ENCODE results near the gene FIBCD1. TPM values are rescaled to one million over a fixed set of nuclear protein-coding genes. Genes with fewer than 3 reads are reported as not detected.

FIBCD1 gene
- total and polyA plus RNA-seq, 9 of the 15 experiments (the other 6 are each of a cell fraction or from before 2014, with no cell fraction given) = 0.53 to 1.2 (median 0.95) TPM; not detected in 4

DNA sequence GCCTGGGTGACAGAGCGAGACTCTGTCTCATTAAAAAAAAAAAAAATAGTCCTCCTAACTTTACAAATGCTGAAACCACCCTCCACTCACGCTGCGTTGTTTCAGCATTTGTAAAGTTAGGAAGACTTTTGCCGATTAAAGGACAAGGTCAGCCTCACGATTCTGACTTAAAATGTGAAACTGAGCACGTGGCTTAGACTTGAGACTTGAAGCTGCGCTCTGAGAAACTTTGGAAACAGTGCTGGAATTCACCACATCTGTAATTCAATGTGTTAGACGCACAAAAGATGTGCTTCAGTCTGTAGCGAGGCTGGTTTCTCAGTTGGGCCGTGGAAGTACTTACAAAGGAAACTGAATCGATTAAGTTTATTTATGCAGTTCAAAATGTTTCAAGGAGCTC is 44.9 kb upstream of the FIBCD1 start:
- TF ChIP-seq ZC3H4 (CRISPR knock-in tag; IDR thresholded peaks at IDR 0.05; ENCODE audit: borderline replicate concordance) (no peak), E2F1 (CRISPR knock-in tag; IDR thresholded peaks at IDR 0.05) (peak; percentile 56)
- POLR2A ChIA-PET = interaction anchor here (0.5 to 10.0 kb wide), 19 partner anchors 7 to 215 kb away, joined by 3 to 131 read pairs (median 5); partner anchors contain the start of gene LAMC3
- intact Hi-C loops (cut with micrococcal nuclease) (no loop called here), in situ Hi-C loops (cut with MboI) (loop anchor here (25.0 kb wide), 1 partner anchor 272 kb away; no protein-coding TSS in a partner anchor)
- WGBS (ENCODE audit: insufficient coverage, low coverage, missing lambda C conversion rate) = 3% methylated on average over 11 of the region's 11 CpGs
- ATAC-seq (no peak), FAIRE-seq (peak; percentile 51), DNase-seq (ENCODE audit: extremely low read depth in 1 of 4, low spot score in 3 of 4) (no peak)
- H3K9me3 ChIP-seq (replicated peaks; ENCODE audit: control insufficient read depth, insufficient read depth, low read depth, low read length) = no peaks in the 10 kb centered on the region
- no peak overlapping the region for H3K9ac ChIP-seq (ENCODE audit: insufficient read depth in 1 of 2, low read depth in 2 of 2, low read length in 2 of 2)
- no peak overlapping the region for H2AFZ ChIP-seq (ENCODE audit: low read depth, low read length)
- CTCF ChIA-PET (ENCODE audit: low intra/inter-chr PET ratio) = no interaction called here
- peaks cover 85% of the 10 kb centered on the region for H4K20me1 ChIP-seq (replicated peaks; ENCODE audit: control insufficient read depth, insufficient read depth, low read length)
- H3K9me1 ChIP-seq (ENCODE audit: control insufficient read depth, insufficient read depth, low read length) = peaks cover 13% of the 10 kb centered on the region
- no peaks in the 10 kb centered on the region for H3K36me3 ChIP-seq (ENCODE audit: control insufficient read depth, insufficient read depth, low read length)
- H3K27me3 ChIP-seq (ENCODE audit: control insufficient read depth in 2 of 2, insufficient read depth in 2 of 2, low read length in 2 of 2) = peaks cover 95 to 98% of the 10 kb centered on the region in 2 experiments
- BruUV-seq (replicated peaks) = no TSS peak
- H3K27ac ChIP-seq (ENCODE audit: extremely low read depth, low read depth, low read length) = no peak overlapping the region
- H3K79me2 ChIP-seq (ENCODE audit: control insufficient read depth, insufficient read depth, low read length) = no peaks in the 10 kb centered on the region
- H3K4me2 ChIP-seq (ENCODE audit: insufficient read depth, low read length) = no peak overlapping the region
- H3K4me1 ChIP-seq (replicated peaks in 1 of 2; ENCODE audit: control insufficient read depth in 2 of 2, insufficient read depth in 2 of 2, low read length in 2 of 2) = peaks cover 0 to 14% of the 10 kb centered on the region in 2 experiments; a peak in 1 of 5 replicates
- H3K4me3 ChIP-seq = no peak overlapping the region

DNA sequence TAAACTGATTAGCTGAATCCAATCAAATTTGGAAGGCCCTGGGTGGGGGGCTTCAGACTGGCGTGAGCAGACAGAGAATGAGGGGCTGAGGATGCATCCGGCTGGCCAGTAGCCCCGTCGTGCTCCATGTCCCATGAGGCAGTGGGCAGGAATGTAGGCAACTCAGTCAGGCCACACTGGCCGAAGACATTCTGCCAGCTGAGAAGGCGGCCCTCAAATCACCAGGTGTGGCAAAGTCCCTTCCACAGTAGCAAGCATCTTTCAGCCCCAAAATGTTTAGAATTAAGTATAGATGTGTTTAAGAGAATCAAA is 44.3 kb upstream of the FIBCD1 start:
- intact Hi-C loops (cut with micrococcal nuclease) = no loop called here
- no TSS peak for BruUV-seq (replicated peaks)
- Histone ChIP-seq H3K9me1 (ENCODE audit: control insufficient read depth, insufficient read depth, low read length) (peaks cover 13% of the 10 kb centered on the region), H3K27ac (ENCODE audit: extremely low read depth, low read depth, low read length) (no peak overlapping the region), H3K27me3 (ENCODE audit: control insufficient read depth in 2 of 2, insufficient read depth in 2 of 2, low read length in 2 of 2) (peaks cover 93 to 98% of the 10 kb centered on the region in 2 experiments), H3K79me2 (ENCODE audit: control insufficient read depth, insufficient read depth, low read length) (no peaks in the 10 kb centered on the region), H2AFZ (ENCODE audit: low read depth, low read length) (no peak overlapping the region), H3K36me3 (ENCODE audit: control insufficient read depth, insufficient read depth, low read length) (no peaks in the 10 kb centered on the region), H3K4me3 (no peak overlapping the region), H3K9me3 (replicated peaks; ENCODE audit: control insufficient read depth, insufficient read depth, low read depth, low read length) (no peaks in the 10 kb centered on the region), H3K9ac (ENCODE audit: insufficient read depth in 1 of 2, low read depth in 2 of 2, low read length in 2 of 2) (0 out of 4 replicates have a peak overlapping the region, but pooled peaks of 1 of the 2 experiments have one; percentile 2), H3K4me1 (replicated peaks in 1 of 2; ENCODE audit: control insufficient read depth in 2 of 2, insufficient read depth in 2 of 2, low read length in 2 of 2) (peaks cover 0 to 14% of the 10 kb centered on the region in 2 experiments; a peak in 1 of 5 replicates), H4K20me1 (replicated peaks; ENCODE audit: control insufficient read depth, insufficient read depth, low read length) (peaks cover 83% of the 10 kb centered on the region), H3K4me2 (ENCODE audit: insufficient read depth, low read length) (no peak overlapping the region)
- FAIRE-seq = no peak
- ATAC-seq = peak; percentile 1; the same call in 2 of the 3 replicates
- 10% methylated on average over 6 of the region's 6 CpGs for WGBS (ENCODE audit: insufficient coverage, low coverage, missing lambda C conversion rate)
- POLR2A ChIA-PET = interaction anchor here (0.6 to 10.0 kb wide), 13 partner anchors 8 to 130 kb away, joined by 3 to 131 read pairs (median 6); no protein-coding TSS in a partner anchor
- peak in 1 of 4 experiments; percentile 54 for DNase-seq (ENCODE audit: extremely low read depth in 1 of 4, low spot score in 3 of 4)
- in situ Hi-C loops (cut with MboI) = loop anchor here (25.0 kb wide), 1 partner anchor 271 kb away; no protein-coding TSS in a partner anchor
- CTCF ChIA-PET (ENCODE audit: low intra/inter-chr PET ratio) = no interaction called here
- TF ChIP-seq SMARCA5 (IDR thresholded peaks at IDR 0.05) (no peak), NCOA4 (IDR thresholded peaks at IDR 0.05; ENCODE audit: partially characterized antibody) (no peak), TFAM (CRISPR knock-in tag; conservative IDR thresholded peaks at IDR 0.05) (no peak), MITF (IDR thresholded peaks at IDR 0.05) (no peak), TCF3 (CRISPR knock-in tag; IDR thresholded peaks at IDR 0.05) (no peak)
- TF ChIP-seq, protein P1, sequence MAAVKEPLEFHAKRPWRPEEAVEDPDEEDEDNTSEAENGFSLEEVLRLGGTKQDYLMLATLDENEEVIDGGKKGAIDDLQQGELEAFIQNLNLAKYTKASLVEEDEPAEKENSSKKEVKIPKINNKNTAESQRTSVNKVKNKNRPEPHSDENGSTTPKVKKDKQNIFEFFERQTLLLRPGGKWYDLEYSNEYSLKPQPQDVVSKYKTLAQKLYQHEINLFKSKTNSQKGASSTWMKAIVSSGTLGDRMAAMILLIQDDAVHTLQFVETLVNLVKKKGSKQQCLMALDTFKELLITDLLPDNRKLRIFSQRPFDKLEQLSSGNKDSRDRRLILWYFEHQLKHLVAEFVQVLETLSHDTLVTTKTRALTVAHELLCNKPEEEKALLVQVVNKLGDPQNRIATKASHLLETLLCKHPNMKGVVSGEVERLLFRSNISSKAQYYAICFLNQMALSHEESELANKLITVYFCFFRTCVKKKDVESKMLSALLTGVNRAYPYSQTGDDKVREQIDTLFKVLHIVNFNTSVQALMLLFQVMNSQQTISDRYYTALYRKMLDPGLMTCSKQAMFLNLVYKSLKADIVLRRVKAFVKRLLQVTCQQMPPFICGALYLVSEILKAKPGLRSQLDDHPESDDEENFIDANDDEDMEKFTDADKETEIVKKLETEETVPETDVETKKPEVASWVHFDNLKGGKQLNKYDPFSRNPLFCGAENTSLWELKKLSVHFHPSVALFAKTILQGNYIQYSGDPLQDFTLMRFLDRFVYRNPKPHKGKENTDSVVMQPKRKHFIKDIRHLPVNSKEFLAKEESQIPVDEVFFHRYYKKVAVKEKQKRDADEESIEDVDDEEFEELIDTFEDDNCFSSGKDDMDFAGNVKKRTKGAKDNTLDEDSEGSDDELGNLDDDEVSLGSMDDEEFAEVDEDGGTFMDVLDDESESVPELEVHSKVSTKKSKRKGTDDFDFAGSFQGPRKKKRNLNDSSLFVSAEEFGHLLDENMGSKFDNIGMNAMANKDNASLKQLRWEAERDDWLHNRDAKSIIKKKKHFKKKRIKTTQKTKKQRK (IDR thresholded peaks at IDR 0.05; ENCODE audit: borderline replicate concordance, low read depth, low read length) = no peak

All from K562 (cell line).